H1 (cell line): ENCODE measurements around the gene GPR160. TPM values are rescaled to one million over a fixed set of nuclear protein-coding genes. Genes with fewer than 3 reads are reported as not detected.

Experiments
- HDAC2 ChIP-seq, 2 experiments: fragments of 300-600 bp in 1 of 2; sonication (generic) in 1 of 2; IDR thresholded peaks; 2 replicates each; pipeline ENCODE4 v1.6.1; 2011 to 2012; ENCODE audit warnings: low read depth in 2 of 2, low read length in 2 of 2, mild to moderate bottlenecking in 2 of 2, moderate library complexity in 2 of 2, borderline replicate concordance in 1 of 2, inconsistent platforms in 1 of 2
- NRF1 ChIP-seq: IDR thresholded peaks from 2 replicates; pipeline ENCODE4 v1.6.1; 2011; ENCODE audit warnings: mild to moderate bottlenecking, low read depth, low read length, improper control_type of control experiment
- POLR2AphosphoS5 ChIP-seq: IDR thresholded peaks from 2 replicates; pipeline ENCODE4 v1.6.1; 2011; ENCODE audit warnings: low read depth, low read length
- polyA plus RNA-seq, 7 experiments: library from polyadenylated mRNA; depleted of rRNA in 3 of 7; stranded (reverse) in 5 of 7; unstranded in 2 of 7; fragments of >200 nt in 5 of 7; fragments of 200-250 nt in 2 of 7; gene quantifications; 1 replicate in 5 of 7; 2 replicates in 1 of 7; 4 replicates in 1 of 7; pipeline versions ENCODE4 v1.2.1 to v1.2.3, GENCODE V29; 2011 to 2013; ENCODE audit warnings: missing spikeins in 2 of 7, mixed read lengths in 2 of 7
- total RNA-seq: library from RNA; stranded (reverse); fragmentation: NEBNext Ultra II Directional; extraction: Animal tissue kit (Norgen Biotek cat#: 25700); gene quantifications from 2 replicates; pipeline ENCODE4 v1.2.1, GENCODE V29; 2021
- TF ChIP-seq, protein P1 (sequence below), 3 experiments: IDR thresholded peaks; 1 replicate in 2 of 3; 2 replicates in 1 of 3; pipeline versions ENCODE4 v1.5.1 to v1.6.1; 2011; ENCODE audit warnings: low read length in 3 of 3, mild to moderate bottlenecking in 3 of 3, inconsistent platforms in 2 of 3, low read depth in 1 of 3, moderate library complexity in 1 of 3; ENCODE audit not compliant: insufficient read depth in 1 of 3; ENCODE audit errors: control extremely low read depth in 1 of 3

The GPR160 gene
- total and polyA plus RNA-seq, 2 of the 8 experiments (the other 6 are each of a cell fraction or from before 2014, with no cell fraction given) = 14.3 to 16.6 TPM

DNA sequence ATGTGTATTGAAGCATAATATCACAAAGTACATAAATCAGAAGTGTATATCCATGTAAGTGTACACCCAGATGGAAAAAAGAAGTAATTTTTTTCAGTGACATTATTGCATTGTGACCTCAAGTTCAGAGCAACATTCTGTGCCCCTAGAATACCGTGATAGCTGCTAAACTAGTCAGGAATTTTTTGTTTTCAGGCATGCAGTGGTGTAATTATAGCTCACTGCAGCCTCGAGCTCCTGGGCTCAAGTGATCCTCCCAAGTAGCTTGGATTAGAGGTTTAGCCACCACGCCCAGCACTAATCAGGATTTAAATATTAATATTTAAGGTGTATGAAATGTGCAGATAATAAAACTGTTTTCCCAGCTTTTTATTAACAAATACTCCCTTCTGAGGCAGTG is 45.6 kb upstream of the GPR160 start (continued):
- TF ChIP-seq, protein P1, sequence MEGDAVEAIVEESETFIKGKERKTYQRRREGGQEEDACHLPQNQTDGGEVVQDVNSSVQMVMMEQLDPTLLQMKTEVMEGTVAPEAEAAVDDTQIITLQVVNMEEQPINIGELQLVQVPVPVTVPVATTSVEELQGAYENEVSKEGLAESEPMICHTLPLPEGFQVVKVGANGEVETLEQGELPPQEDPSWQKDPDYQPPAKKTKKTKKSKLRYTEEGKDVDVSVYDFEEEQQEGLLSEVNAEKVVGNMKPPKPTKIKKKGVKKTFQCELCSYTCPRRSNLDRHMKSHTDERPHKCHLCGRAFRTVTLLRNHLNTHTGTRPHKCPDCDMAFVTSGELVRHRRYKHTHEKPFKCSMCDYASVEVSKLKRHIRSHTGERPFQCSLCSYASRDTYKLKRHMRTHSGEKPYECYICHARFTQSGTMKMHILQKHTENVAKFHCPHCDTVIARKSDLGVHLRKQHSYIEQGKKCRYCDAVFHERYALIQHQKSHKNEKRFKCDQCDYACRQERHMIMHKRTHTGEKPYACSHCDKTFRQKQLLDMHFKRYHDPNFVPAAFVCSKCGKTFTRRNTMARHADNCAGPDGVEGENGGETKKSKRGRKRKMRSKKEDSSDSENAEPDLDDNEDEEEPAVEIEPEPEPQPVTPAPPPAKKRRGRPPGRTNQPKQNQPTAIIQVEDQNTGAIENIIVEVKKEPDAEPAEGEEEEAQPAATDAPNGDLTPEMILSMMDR (IDR thresholded peaks at IDR 0.05; ENCODE audit: control extremely low read depth in 1 of 3, insufficient read depth in 1 of 3, low read depth in 1 of 3, low read length in 3 of 3) = no peak
- no peak for TF ChIP-seq HDAC2 (IDR thresholded peaks at IDR 0.05; ENCODE audit: borderline replicate concordance in 1 of 2, low read depth in 2 of 2, low read length in 2 of 2)
- TF ChIP-seq NRF1 = no peak
- TF ChIP-seq POLR2AphosphoS5 = no peak
- TF ChIP-seq, all 59 proteins: peak for 0
